ENCODE measurements around the gene CCDC85A.

GRCh38 chr2:56379066-56379465 lies 195.3 kb downstream of the CCDC85A start:
- TF ChIP-seq, protein P1, sequence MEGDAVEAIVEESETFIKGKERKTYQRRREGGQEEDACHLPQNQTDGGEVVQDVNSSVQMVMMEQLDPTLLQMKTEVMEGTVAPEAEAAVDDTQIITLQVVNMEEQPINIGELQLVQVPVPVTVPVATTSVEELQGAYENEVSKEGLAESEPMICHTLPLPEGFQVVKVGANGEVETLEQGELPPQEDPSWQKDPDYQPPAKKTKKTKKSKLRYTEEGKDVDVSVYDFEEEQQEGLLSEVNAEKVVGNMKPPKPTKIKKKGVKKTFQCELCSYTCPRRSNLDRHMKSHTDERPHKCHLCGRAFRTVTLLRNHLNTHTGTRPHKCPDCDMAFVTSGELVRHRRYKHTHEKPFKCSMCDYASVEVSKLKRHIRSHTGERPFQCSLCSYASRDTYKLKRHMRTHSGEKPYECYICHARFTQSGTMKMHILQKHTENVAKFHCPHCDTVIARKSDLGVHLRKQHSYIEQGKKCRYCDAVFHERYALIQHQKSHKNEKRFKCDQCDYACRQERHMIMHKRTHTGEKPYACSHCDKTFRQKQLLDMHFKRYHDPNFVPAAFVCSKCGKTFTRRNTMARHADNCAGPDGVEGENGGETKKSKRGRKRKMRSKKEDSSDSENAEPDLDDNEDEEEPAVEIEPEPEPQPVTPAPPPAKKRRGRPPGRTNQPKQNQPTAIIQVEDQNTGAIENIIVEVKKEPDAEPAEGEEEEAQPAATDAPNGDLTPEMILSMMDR (IDR thresholded peaks at IDR 0.05 in 8 of 11, conservative IDR thresholded peaks at IDR 0.05 in 3 of 11): no peak
- no peak for TF ChIP-seq POLR2A (IDR thresholded peaks at IDR 0.05)

Data from spleen (tissue), 7 donors.